ENCODE data around the gene LENG1.

Gene LENG1

DNA sequence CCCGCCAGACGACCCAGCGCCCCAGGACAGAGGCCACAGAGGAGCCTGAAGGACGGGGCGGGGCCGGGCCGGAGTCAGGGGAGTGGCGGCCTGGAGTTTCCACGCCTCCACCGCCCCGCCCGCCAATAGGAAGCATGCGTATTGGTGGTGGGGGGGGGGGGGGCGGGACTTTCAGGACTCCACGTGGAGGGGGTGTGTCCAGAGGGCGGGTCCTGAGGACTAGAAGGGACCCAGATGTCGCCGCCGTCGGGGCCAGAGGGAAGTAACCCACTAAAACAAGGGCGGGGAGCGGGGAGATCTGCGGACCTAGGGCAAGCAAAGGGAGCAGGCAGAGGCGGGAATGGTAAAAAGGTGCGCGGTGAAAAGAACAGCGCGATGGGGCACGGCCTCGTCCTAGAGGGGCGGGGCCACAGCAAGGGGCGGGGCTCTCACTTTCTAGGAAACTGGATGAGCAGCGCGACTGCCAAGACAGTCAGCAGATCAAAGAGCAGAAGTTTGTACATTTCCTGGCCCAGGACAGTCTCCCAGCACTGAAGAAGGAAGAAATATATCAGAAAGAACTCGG, 2.8 kb upstream of the LENG1 start:
- peak; percentile 85 for DNase-seq

DNA sequence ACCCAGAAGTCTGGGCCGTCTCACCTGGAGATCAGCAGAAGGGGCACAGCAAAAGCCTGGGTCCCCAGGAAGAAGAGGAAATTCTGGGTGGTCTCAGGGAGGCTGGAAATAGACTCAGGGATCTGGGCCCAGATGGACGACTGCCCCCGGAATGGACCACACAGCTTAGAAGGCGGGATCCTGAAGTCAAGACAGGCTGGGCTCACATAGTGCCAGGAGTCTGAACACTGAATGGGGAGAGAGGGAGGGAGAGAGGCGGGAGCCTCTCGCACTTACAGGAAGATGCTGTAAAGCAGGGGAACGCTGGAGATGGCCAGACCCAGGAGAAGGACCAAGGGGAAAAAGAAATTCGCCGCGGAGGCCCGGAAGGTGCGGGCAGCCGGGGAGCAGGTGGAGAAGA, 1.3 kb upstream of the LENG1 start:
- no peak for DNase-seq

GRCh38 chr19:54160182-54160811, 776 bp upstream of the LENG1 start:
- no peak for DNase-seq

DNA sequence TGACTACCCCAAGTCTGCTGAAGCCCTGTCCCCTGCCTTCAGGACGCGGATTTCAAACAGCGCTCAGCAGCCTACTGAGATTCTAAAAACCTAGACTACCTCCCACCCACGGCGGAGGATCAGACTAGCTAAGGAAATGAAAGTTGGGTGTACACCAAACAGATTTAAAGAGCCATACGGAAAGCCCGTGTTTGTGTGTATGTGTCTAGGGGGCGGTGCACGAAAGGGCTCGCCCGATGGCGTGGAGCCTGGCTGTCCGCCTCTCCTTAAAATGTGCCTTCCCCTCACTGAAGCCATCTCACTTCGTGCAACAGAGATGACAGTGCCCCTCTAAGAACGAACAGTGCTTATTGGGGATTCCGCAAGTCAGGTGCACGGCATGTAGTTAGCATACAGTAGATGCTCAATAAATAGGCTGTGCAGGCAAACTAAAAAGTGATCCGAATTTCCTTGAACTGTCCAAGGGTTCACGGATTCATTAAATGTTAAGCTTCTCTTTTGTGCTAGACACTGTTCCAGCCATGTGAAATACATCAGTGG, 639 bp downstream of the LENG1 start:
- DNase-seq: no peak

DNA sequence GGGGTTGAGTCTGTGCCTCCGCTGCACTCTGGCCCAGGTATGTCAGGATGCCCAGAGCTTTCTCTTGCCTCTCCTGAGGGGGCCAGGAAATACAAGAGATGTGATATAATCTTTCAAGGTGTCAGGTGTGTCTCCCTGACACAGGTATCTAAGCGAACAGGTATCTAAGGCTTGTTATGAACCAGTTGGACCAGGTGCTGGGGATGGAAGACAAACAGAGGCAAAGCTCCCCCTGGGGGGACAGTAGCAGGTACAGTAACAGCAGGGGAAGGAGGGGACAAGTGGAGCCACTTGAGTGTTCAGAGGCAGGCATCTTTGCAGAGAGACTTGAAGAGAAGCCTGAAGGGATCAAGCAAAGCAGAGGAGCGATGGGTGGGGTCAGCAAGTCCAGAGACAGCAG, 2.6 kb downstream of the LENG1 start:
- DNase-seq: no peak

- DNase-seq: no peak
Observed at GRCh38 chr19:54156490-54156889, 3.0 kb downstream of the LENG1 start.

GRCh38 chr19:54155694-54156093, 3.8 kb downstream of the LENG1 start:
- no peak for DNase-seq

GRCh38 chr19:54154603-54155345, 4.7 kb downstream of the LENG1 start:
- DNase-seq: no peak

GRCh38 chr19:54153731-54154326, 5.7 kb downstream of the LENG1 start:
- no peak for DNase-seq

DNA sequence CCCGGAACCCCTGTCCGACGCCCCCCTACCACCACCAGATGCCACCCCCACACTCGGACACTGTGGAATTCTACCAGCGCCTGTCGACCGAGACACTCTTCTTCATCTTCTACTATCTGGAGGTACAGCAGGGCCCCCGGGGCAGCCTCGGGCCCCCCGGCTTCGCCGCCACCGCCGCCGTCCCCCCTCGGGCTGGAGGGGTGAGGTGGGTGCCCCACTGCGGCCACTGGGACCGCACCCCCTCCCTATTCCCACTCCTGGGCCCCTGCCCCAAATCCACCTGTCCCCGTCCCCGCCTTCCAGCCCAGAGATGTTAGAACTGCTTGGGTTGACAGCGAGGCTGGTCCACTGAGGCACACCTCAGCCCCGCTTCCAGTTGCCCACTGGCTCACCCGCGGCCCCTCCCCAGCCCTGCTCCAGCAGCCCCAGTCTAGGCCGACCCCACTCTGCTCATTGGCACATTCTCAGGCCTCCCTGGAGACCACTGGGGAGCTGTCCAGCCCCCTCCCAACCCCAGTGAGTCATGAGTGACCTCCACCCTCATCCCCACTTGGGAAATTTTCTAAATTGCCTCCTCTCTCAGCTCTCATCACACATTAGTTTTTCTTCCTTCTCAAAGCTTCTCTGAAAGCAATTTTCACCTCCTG, 6.5 kb downstream of the LENG1 start:
- DNase-seq: no peak

DNA sequence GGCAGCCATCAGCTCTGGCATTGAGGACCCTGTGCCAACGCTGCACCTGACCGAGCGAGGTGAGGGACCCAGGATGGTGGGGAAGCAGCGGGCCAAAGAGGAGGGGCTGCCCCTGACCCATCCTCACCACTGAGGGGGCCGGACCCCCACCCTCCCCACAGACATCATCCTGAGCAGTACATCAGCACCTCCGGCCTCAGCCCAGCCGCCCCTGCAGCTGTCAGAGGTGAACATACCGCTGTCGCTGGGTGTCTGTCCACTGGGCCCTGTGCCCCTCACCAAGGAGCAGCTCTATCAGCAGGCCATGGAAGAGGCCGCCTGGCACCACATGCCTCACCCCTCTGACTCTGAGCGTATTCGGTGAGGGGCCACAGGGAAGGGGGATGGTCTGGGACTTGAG, 7.3 kb downstream of the LENG1 start:
- no peak for DNase-seq

GRCh38 chr19:54151362-54152035, 8.0 kb downstream of the LENG1 start:
- DNase-seq: no peak

DNA sequence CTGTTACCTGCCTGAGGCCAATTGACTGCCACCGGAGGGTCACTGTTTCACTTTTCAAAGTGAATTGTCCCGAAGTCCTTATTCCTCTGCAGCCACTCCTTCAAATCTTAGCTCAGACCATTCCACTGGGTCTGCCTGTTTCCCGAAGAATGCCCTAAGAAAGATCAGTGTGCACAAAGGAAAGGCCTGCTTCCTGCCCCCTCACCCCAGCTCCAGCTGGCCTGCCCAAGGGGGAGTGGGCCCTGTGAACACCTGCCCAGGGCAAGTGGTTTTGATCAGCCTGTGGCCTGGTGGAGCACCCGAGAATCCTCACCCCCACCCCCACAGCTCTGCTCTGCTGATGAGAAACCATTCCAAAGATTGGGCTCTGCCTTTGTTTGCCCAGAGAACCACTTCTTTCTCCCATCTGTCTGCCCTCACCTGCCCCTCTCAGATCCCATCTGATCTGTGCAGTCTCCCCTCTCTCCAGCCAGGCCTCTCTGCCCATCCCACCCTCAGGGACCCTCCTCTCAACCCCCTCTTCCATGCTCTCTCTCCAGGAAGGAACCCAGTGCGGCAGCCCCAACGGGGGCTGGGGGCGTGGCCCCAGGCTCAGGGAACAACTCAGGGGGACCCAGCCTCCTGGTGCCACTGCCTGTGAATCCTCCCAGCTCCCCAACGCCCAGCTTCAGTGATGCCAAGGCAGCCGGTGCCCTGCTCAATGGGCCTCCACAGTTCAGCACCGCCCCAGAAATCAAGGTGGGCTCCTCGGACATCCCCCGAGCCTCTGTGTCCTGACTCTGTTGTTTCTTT, 10.3 kb downstream of the LENG1 start:
- DNase-seq: no peak

GRCh38 chr19:54148158-54148557, 11.4 kb downstream of the LENG1 start:
- DNase-seq: no peak

DNA sequence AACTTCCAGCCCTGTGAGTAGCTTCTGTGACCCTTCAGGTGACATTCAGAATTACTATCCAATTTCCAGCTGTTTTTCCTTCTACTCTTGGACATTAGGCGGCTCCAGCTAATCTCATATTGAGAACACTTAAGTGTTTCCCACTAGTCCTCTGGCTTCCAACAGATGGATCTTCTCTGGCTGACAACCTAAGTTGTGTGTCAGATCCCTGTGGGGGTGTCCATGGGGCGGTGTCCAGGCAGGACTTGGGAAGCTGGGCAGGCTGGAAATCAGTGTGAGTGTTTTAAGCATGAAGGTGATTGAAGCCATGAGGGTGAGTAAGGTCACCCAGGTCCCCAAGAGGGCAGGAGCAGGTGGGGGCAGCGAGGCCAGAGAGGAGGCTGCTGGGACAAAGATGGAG, 11.8 kb downstream of the LENG1 start:
- no peak for DNase-seq

DNA sequence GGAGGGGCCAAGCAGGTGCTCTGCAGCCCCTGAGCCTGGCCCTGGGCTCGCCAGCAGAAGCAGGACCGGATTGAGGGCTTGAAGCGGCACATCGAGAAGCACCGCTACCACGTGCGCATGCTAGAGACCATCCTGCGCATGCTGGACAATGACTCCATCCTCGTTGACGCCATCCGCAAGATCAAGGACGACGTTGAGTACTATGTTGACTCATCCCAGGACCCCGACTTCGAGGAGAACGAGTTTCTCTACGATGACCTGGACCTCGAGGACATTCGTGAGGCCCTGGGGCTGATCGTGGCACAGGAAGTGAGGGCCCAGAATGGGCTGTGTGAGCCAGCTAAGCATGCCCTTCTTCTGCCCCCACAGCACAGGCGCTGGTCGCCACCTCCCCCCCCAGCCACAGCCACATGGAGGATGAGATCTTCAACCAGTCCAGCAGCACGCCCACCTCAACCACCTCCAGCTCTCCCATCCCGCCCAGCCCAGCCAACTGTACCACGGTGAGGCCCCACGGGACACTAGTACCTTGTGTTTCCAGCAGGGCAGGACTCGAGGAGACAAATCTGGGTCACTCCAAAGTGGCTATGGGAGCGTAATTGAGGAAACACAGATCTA, 13.9 kb downstream of the LENG1 start:
- DNase-seq: no peak

DNA sequence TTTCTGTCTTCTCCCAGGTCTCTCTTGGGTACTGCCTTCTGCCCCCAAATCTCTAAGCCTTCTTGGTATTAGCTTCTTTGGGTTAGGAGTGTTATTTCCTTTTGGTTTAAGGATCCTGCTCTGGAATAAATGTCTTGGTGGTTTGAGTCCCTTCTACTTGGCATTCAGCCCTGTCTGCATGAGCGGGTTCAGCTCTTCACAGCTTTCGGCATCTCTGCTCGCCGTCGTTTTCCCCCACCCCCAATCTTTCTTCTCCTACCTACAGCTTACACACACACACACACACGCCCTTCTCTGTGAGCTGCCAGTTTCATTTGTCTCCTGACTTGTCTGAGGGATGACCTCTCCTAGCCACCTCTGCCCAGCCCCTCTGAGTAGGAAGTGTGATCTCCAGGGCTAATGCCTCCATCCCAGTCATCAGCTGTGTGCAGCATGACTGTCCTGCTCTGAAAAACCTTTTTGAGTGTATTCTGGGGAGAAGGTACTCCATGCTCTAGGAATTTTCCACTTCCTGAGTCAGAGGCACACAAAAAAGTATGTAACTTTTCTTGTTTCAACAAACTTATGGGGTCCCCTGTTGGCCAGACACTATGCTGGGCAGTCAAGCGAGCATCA, 17.2 kb downstream of the LENG1 start:
- no peak for DNase-seq

DNA sequence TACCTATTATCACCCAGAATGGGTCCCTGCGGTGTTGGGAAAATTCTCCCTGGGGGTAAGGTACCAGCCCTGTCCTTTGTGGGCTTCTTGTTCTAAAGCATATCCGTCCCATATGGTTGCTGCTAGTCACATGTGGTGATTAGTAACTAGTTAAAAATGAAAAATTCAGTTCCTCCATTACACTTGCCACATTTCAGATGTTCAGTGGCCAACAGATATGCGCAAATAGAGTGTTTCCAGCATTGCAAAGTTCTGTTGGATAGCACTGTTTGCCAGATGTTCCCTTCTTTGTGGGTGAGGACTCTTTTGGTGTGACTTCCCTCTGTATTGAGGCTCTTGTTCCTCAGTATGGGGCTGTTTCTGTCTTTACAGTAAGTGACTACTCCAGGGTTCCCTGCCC, 18.2 kb downstream of the LENG1 start:
- DNase-seq: no peak

- DNase-seq: no peak
Observed at GRCh38 chr19:54138489-54139256, 20.8 kb downstream of the LENG1 start.
